ENCODE data around the gene UBAC1.

Gene UBAC1

DNA sequence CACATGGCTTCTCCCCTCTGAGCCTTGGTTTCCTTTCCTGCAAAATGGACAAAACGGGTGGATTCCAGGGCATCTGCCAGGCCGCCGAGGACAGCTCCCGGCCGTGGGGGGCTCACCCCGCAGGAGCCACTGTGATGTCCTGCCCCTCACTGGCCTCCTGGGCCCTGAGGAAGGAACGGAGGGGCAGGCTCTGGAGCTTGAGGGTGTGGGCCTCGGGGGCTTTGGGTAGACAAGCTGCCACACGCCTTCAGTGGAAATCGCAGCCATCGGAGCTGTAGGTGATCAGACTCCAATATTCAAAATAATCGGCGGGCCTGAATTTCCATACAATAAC lies 32.2 kb upstream of the UBAC1 start:
- DNase-seq, result no peak

DNA sequence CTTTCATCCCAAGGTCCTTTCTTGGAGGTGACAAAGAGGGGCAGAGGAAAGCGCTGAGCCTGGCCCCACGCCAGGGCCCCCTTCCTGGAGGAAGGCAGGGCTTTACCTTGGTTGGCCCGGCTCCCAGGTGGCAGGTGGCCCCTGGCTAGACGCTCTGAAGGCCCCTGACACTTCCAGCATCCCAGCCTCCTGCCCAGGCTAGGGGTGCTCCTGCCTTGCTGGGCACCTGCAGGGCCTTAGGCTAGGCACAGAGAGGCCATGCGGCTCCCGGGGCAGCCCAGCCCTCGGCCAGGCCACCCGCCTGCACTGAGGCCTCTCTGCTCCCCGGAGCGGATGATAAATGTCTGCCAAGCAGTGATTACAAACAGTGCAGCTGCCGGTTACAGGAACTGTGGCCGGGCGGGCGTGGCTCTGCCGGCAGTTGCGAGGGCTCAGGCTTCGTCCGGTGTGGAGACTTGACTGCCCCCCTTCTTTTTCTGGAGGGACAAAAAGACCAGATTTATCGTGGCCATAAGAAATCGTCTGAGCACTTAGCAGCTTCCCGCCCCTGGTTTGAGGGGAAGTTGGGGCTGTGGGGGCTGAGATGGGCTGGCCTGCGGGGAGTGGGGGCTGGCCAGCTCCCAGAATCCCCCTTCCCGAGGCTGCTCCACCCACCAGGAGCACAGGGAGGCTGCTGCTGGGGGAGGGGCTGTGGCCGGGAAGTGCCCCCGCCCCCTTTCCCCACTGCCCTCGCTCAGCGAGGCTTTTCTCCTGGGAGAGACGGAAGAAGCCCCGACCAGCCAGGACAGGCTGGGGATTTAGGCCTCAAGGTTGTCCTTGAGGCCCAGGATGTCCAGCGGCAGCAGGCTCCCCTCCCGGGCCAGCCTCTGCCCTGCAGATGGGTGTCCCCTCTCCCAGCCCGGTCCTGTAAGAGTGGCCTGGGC lies 31.6 kb upstream of the UBAC1 start:
- peak; percentile 48 for DNase-seq

DNA sequence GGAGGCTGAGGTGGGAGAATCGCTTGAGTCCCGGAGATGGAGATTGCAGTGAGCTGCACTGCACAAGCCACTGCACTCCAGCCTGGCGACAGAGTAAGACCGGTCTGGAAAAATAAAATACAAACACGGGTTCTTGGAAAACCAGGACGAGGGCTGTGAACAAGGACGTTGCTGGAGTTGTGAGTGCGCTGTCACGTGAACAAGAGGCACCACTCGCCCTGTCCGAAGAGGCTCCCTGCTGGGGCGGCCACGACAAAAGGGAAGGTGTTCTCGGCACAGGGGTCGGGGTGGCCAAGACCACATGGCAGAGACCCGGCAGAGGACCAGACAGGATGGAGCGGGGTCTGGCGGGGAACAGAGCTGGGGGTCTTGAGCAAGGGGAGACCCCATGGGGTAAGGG lies 30.6 kb upstream of the UBAC1 start:
- DNase-seq, result no peak

DNA sequence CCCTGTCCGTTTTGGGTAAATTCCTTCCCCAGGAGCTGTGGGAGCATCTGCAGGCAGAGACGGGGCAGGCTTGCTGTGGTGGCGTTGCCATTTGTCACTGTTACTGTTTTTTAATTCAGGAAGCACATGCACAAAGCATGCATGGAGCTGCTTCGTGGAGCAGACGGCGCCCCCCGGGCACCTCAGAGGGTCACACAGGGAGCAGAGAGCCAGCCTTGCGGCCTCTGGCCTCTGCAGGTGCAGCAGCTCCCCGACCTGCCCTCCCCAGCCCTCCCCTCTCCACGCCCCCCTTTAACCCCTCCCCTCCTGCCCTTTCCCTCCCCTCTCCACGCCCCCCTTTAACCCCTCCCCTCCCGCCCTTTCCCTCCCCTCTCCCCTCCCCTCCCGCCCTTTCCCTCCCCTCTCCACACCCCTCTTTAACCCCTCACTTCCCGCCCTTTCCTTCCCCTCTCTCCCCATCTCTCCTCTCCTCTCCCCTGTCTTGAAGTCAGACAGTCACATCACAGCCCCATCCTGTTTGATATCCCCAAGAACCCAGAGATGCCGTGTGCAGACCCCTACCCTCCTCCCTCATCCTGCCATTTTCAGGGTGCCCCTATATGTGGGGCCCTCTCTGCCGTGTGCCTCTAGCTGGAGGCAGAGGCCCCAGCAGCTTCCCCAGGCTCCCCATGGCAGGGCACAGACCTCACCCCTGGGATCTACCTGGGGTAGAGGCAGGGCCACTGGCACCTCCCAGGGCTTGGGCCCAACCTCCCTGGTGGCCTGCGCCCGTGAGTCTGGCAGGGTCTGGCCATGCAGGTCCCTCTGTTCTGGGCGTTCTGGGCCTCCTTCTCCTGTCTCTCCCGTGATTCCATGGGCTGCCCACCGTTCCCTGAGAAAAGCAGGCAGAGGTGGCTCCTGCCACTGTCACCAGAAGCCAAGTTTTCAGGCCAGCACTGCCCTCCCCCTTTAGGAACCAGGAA lies 29.6 kb upstream of the UBAC1 start:
- DNase-seq, result peak; percentile 65

DNA sequence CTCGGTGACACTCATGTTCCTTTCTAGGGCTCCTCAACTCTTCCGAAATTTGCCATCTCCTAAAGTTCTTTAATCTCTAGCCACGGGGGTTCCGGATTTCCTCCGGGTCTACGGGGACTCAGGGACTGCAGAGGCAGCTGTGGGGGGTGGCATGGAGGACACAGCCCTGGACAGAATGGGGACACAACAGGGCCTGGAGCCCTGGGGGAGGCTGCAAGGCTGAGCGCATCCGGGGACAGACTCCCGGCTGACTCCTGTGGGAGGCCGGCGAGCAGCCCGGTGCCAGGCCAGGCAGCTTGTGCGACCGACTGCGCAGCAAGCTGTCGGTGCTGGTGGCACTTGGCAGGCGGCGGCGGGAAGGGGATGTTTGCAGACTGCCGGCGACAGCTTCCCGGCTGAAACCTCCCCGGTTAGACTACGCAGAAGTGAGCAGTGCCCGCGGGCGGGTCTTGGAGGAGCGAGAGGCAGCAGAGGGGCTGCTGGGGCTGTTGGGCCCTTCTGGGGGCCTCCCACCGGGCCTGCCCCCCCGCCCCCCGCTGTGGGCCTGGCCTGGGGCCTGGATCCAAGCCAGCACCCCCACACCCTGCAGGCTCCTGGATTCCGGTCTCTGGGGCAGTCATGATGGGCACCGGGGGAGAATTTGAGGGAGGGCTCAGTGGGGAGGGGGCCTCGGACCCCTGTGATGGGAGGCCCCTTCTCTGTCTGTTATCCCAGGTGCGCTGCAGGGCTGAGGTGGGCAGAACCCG lies 28.7 kb upstream of the UBAC1 start:
- DNase-seq, result peak; percentile 39

DNA sequence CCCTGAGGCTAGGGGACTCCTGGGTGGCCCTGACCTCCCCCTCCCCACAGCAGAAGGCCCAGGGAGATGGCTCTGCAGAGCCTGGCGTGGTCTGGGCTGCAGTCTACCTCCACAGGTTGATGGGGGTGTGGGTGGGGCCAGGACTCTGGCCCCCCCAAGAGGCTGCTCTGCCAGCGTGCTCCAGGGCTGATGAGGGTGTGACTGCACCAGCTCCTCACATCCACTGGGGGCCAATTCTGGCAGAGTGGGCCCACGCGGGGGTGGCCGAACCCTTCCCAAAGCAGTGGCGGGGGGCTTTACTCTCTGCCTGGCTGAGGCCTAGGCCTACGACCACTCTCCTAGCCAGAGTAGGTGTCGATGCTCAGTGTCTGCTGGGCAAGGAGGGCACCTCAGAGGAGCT lies 28.0 kb upstream of the UBAC1 start:
- no peak for DNase-seq

DNA sequence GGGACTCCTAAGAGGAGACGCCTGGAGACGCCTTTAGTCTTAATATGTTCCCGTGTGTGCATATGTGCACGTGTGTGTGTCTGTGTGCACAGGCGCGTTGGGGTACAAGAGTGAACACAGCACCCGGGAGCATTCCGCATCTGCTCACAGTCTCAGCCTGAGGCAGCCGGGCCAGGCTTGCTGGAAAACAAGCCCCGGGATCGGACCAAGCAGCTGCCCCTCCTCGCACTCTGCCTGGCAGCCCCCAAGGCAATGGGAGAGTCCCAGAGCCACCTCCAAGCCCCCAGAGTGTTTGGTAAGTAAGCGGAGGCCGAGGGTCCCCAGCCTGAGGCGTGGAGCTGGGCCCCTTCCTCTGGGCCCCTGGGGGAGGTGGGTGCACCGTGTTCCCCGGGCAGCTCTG lies 27.3 kb upstream of the UBAC1 start:
- DNase-seq, result no peak

DNA sequence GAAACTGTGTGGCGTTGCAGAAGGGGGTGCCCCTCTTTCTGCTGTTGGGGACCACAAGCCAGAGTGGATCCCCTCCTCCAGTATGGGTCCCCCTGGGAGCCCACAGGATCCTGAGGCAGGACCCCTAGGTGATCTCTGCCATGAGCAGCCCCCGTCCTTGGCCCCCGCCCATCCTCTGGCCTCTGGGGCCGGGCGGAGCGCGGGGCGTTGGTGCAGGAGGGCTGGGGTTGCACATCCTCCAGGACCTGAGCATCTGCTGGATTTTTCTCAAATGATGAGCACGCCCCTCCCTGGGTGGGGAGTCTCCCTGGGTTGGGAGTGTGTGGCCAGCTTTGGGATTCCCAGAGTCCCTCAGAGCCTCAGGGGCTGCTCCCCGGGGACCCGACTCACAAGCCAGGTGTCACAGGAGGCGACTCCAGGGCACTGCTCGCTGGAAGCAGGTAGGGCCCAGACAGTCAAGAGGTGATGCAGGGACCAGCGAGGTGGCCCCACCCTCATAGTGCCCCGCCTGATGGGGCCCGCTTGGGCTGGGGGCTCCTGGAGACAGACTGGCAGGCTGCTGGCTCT lies 26.7 kb upstream of the UBAC1 start:
- DNase-seq, result no peak

DNA sequence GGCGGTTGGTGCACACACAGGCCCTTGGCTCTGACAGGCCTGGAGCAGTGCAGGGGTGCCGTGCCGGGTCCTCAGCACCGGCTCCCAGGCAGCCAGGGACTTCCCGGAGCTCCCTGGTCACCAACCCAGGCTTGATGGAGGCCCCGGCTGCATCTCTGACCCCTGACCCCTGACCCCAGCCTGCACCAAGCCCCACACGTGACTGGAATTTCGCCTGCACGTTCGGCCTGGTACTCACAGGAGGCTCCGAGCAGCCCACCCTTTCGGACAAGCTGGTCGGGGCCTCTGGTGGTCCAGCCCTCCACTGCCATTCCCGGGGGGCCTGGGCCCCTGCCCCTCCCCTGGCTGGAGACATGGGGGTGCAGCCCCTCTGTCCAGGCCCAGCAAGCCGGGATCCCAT lies 25.4 kb upstream of the UBAC1 start:
- no peak for DNase-seq

DNA sequence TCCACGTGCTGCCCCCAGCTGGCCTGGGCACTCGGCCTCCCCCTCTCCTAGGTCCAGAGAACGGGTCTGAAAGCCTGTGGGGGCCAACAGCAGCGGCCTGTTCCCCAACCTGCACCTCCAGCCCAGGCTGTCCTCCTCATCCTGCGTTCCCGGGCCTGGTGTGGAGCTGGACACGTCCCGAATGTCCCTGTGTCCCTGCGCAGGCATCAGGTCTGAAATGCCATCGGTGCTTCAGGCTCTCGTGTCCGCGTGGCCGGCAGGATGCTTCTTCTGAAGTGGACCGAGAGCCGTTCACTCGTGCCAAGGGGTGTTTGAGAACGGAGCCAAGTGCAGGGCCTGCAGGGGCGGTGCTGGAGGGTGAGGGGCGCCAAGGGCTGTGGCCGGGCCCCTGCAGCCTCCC lies 24.7 kb upstream of the UBAC1 start:
- no peak for DNase-seq

DNA sequence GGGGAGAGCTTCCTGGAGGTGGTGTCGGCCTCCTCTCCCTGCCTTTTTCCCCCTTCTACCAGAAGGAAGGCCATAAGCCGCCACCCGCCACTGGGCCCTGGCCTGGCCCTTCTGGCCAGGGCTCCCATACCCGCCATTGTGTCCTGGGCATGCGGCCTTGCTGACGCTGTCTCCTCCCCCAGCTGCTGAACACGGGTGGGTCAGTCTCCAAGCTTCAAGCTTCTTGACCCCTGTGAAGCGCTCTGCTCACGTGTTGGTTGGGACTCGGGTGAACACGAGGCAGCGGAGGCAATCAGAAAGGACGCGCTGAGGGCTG lies 24.2 kb upstream of the UBAC1 start:
- DNase-seq, result no peak

DNA sequence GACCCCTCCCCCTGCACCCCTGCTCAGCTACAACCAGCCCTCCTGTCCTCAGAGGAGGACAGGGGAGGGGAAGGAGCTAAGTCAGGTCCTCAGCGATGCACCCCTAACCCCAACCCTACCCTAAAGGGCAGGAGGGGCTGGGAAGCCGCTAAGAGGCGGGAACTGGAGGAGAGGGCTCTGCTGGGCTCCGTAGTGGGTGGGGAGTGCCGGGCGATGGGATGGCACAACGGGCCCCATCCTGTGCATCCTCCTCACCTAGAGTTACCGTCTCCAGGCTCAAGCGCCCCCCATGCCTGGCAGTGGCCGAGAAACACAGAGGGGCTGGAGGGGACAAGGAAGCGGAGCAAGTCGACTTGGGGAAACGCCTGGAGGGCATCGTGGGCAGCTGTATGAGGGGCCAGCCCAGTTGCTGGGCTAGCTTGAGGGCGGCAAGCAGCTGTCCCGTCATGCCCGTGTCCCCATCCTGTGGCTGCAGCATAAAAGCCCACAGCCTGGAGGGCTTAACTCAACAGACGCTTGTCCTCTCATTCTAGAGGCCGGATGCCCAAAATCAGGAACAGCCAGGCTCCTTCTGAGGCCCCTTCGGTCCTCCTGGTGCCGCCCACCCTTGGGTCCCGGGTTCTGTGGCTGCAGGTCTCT lies 23.0 kb upstream of the UBAC1 start:
- no peak for DNase-seq

DNA sequence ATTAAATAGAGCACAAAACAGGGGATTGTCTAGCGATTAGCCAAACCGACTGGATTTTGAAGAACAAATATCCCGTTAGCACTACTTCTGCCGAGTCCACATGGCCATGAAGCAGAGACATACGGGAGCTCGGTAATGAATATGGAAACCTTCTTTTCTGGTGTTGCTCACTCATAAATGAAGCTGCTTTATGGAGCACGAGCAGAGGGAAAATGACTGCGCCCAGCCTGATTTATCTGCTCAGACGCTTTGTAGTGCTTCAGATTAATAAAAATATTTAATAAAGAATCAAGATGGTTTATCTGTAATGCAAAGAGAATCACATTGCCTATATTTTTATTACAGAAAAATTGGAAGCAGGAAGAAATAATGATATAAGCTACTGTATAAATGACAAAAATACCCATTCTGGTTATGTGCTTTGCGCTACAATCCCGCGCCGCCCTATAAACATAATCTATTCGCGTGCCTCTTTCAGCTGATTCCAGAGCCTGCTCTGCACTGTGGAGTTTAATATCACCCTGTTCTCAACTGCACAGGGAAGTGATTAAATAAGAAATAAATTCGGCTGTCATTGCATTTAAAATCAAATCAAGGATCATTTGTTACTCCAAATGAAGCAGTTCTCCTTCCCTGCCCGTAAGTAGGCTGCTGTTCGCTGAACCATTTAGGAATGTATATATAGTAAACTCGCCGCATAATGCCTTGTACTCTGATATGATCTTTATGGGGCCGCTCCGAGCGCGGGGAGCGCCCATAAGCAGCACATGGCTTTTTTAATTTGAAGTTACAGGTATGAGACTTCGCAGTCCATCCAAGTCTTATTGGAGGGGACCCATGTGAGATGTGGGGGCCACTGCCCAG lies 22.3 kb upstream of the UBAC1 start:
- no peak for DNase-seq

DNA sequence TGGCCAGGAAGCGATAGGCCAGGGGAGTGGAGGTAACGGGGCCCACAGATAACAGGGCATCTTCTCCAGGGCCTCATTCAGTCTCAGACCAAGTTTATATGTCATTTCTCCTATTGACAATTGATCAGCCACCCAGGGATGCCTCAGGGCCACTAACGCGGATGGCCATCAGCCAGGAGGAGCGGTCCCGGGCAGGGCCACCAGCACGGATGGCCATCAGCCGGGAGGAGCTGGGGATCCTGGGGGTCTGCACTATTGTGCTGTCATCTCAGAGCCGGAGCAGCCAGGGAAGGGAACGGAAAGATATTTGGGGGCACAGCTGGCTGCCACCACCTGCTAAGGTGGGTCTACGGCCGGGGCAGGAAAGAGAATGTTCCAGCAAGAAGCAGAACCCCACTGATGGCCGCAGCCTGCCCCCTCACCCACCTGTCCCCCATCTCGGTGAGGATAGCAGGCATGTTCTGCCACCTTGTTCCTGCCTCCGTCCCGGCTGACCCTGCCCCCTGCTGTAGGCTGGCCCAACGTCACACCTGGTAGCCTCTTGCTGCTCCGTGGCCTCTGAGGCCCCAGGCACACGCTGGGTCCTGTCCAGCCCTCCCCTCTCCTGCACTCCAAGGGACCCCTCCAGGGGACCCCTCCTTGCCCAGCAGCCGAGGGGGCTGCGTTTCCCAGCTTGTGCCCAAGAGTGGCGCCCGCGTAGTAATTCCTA lies 21.5 kb upstream of the UBAC1 start:
- no peak for DNase-seq

DNA sequence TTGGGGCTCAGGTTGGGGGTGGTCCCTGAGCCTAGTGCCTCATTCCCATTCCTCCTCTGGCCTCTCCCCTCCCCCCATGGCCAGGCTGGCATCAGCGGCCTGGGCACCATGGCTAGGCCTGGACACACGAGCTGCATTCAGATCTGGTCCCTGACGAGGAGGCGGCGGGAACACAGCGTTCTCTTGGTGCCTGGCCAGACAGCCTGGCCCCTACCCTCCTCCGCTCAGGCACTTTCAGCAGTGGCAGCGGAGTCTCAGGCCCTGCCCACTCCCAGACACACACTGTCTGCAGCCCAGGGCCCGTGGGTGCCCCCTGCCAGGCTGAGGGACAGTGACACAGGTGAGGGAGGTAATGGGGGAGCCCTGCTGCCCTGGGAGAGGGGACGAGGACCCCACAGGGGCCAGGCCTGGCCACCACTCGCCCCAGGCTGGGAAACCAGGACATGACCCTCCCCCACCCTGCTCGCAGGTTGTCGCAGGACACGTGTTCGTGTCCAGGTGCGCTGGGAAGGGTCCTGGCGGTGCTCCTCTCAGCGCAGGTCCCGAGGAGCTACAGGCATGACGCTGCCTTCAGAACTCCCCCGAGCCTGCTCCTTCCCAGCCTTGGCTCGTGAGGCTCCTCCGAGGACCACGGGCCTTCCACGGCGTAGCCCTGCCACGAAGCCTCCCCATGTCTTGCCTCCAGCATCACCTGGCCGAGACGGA lies 19.9 kb upstream of the UBAC1 start:
- no peak for DNase-seq

DNA sequence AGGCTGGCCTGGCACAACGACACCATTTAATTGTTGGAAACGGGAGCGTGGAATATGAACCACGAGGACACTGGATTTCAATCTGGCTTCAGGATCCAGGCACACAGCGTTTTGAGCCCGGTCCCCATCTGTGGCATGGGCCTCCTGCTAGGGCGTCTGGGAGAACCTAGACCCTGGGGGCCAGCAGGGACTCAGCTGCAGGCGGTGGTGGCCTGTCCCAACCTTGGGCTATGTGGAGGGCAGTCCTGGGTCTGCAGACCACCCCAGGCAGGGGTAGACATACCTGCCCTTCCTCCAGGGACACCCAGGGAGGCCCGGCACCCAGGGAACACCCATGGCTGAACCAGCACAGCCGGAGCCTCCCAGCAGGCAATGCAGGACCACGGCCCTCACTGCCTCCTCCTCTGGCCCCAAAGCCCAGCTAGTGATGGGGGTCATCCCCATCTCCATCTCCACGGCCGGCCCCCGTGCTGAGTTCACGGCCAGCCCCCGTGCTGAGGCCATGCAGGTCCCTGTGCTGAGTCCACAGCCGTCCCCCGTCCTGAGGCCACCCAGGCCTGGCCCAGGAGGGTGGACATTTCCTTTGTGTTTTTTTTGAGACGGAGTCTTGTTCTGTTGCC lies 18.5 kb upstream of the UBAC1 start:
- no peak for DNase-seq

DNA sequence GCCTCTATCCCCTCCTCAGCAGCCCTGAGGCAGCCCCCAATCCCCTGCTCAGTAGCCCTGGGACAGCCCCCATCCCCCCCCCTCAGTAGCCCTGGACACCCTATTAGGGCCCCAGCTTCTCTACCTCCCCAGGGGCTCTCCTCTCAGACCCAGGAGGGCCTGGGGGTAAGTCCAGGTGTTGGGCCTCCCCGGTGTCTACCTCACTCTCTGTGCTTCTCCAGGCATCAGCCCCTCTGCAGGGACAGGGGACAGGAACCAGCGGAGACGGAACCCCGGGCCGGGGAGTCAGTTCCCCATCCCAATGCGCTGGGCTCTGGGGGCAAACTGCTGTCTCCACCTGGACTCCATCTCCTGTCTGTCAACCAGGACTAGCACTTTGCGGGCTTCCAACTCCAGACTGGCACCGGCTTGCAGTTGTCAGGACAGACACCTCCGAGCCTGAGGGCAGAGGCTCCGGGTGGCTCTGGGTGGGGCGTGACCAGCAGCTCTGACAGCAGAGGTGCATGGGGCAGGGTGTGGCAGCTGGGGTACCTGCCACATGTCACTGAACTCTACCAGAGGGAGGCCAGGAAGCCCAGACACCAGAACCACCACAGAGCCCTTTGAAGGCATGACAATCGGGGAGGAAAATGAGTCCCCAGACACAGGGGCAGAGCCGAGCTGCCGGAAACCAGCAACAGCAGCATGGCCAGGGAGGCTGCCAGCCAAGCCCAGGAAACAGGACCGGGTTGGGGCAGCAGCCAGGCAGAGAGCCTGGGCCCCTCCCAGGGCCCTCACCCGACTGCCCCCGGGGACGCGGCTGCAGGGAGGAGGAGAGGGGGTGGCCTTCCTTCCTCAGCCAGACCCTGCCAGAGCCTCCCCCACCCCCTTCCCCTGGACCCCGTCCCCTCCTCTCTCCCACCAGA lies 17.7 kb upstream of the UBAC1 start:
- DNase-seq, result peak; percentile 40

DNA sequence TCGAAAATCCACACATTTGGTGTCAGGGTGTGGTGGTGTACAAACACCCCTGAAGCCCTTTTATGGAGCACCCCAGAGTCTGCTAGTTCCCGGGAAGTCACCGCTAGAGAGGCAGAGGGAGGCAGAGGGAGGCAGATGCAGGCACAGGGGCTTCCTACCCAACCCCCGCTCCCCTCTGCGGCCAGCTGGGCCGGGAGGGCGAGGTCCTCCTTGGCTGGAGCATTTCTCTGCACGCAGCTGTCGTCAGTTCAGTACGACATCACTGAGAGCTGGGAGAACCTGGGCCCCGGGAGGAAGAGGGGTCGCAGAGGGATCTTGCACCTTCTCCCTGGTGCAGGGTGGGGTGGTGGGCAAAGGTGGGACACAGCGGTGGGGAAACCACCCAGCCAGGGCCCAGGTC lies 15.8 kb upstream of the UBAC1 start:
- no peak for DNase-seq

DNA sequence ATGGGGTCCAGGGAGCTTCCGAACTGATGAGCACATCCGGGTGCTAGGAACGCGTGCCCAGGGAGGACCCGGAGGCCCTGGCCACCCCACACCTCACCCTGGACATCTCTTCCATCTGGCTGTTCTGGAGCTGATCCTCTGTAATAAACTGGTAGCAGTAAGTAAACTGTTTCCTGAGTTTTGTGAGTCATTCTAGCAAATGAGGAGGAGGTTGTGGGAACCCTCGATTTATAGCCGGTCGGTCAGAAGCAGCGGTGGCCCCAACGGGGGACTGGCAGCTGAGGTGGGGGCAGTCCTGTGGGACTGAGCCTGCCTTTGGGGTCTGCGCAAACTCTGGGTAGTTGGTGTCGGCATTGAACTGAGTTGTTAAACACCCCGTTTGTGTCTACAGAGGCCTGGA lies 15.4 kb upstream of the UBAC1 start:
- no peak for DNase-seq
